Sigmoid colon (tissue), 7 donors: Measurements from ENCODE around the gene CEP162. TPM values are rescaled to one million over a fixed set of nuclear protein-coding genes. Genes with fewer than 3 reads are reported as not detected.
"Not testable (repeated sequence)": the region's sequence is repeated elsewhere in the genome, so short reads cannot be mapped to it uniquely, and the experiment has no call there.

Source experiments
- DNase-seq: peaks from one replicate; pipeline ENCODE4 v3.0.0-alpha.2; 2019
- H3K27ac ChIP-seq, 4 donors: fragments of 200-600 bp; sonication (generic); one replicate each; pipeline ENCODE4 v1.5.1; 2016 to 2019; ENCODE audit warnings: mild to moderate bottlenecking in 1 of 4
- H3K27me3 ChIP-seq, 3 donors: fragments of 200-600 bp; sonication (generic); one replicate each; pipeline ENCODE4 v1.5.1; 2019; ENCODE audit warnings: mild to moderate bottlenecking in 1 of 3
- H3K36me3 ChIP-seq, 4 donors: fragments of 200-600 bp; sonication (generic); one replicate each; pipeline ENCODE4 v1.5.1; 2016 to 2019
- H3K4me1 ChIP-seq, 4 donors: fragments of 200-600 bp; sonication (generic); one replicate each; pipeline ENCODE4 v1.5.1; 2017 to 2019
- H3K4me3 ChIP-seq, 4 donors: fragments of 200-600 bp; sonication (generic); one replicate each; pipeline ENCODE4 v1.5.1; 2017 to 2019; ENCODE audit warnings: mild to moderate bottlenecking in 2 of 4, moderate library complexity in 1 of 4
- H3K9me3 ChIP-seq, 4 donors: fragments of 200-600 bp in 3 of 4; sonication (generic) in 3 of 4; one replicate each; pipeline versions ENCODE4 v1.5.1 to v1.6.1; 2013 to 2019
- EP300 ChIP-seq, 4 donors: sonication (generic); formaldehyde crosslinking; IDR thresholded peaks; one replicate each; pipeline ENCODE4 v1.6.1; 2017; ENCODE audit warnings: antibody characterized with exemption in 4 of 4
- POLR2A ChIP-seq, 2 donors: fragments of 450-650 bp; IDR thresholded peaks; one replicate each; pipeline ENCODE4 v1.6.1; 2016; ENCODE audit warnings: antibody characterized with exemption in 2 of 2, mild to moderate bottlenecking in 2 of 2, moderate library complexity in 2 of 2
- POLR2AphosphoS5 ChIP-seq, 4 donors: sonication (generic); formaldehyde crosslinking; IDR thresholded peaks; one replicate each; pipeline ENCODE4 v1.6.1; 2017; ENCODE audit warnings: antibody characterized with exemption in 4 of 4
- WGBS, 2 donors: extraction: QIAGEN DNeasy Blood & Tissue Kit; methylation state at CpG; one replicate each; pipeline ENCODE4 v1.1.7; 2013; 5-methylcytosine and 5-hydroxymethylcytosine counted together
- intact Hi-C: fragments of 100-400 bp; cut with DNase I; formaldehyde crosslinking; loops from one replicate; pipeline ENCODE4 v1.15.1; 2023
- polyA plus RNA-seq, 3 donors: library from polyadenylated mRNA; stranded (reverse); fragments of 200-250 nt; gene quantifications; one replicate each; pipeline ENCODE4 v1.2.3, GENCODE V29; 2013
- total RNA-seq, 4 donors: library from RNA; depleted of rRNA; stranded (reverse); fragments of >200 nt; gene quantifications; one replicate each; pipeline ENCODE4 v1.1.0, GENCODE V29; 2016
- TF ChIP-seq, protein P1 (sequence below), 4 experiments: fragments of 450-650 bp in 3 of 4; fragments of 200-600 bp in 1 of 4; IDR thresholded peaks; one replicate each; pipeline ENCODE4 v1.5.1; 2016 to 2019; ENCODE audit warnings: antibody characterized with exemption in 4 of 4, mild to moderate bottlenecking in 3 of 4, moderate library complexity in 2 of 4
- donor health status: healthy with polysubstance abuse.
- donor health status: Bipolar disorder and iron deficiency.
- donor health status: healthy.

The CEP162 gene
- total and polyA plus RNA-seq, 7 donors = 1.8 to 18.6 (median 12.4) TPM

GRCh38 chr6:84086545-84087429 is 140.7 kb downstream of the CEP162 start:
- H3K36me3 ChIP-seq = no peaks in the 10 kb centered on the region
- TF ChIP-seq POLR2AphosphoS5 (IDR thresholded peaks at IDR 0.05) (no peak), EP300 (IDR thresholded peaks at IDR 0.05) (no peak), POLR2A (IDR thresholded peaks at IDR 0.05) (no peak)
- TF ChIP-seq, protein P1, sequence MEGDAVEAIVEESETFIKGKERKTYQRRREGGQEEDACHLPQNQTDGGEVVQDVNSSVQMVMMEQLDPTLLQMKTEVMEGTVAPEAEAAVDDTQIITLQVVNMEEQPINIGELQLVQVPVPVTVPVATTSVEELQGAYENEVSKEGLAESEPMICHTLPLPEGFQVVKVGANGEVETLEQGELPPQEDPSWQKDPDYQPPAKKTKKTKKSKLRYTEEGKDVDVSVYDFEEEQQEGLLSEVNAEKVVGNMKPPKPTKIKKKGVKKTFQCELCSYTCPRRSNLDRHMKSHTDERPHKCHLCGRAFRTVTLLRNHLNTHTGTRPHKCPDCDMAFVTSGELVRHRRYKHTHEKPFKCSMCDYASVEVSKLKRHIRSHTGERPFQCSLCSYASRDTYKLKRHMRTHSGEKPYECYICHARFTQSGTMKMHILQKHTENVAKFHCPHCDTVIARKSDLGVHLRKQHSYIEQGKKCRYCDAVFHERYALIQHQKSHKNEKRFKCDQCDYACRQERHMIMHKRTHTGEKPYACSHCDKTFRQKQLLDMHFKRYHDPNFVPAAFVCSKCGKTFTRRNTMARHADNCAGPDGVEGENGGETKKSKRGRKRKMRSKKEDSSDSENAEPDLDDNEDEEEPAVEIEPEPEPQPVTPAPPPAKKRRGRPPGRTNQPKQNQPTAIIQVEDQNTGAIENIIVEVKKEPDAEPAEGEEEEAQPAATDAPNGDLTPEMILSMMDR (IDR thresholded peaks at IDR 0.05) = no peak
- H3K4me1 ChIP-seq = no peaks in the 10 kb centered on the region
- H3K27me3 ChIP-seq = no peaks in the 10 kb centered on the region
- 42 to 69% methylated on average over 6 of the region's 6 CpGs for WGBS, 2 donors
- no peaks in the 10 kb centered on the region for H3K9me3 ChIP-seq
- no peak overlapping the region for H3K4me3 ChIP-seq
- no peak overlapping the region for H3K27ac ChIP-seq
- DNase-seq = no peak
- intact Hi-C loops = no loop called here

GRCh38 chr6:84086056-84086455 is 141.4 kb downstream of the CEP162 start:
- Histone ChIP-seq H3K4me3 (no peak overlapping the region), H3K9me3 (no peaks in the 10 kb centered on the region), H3K4me1 (no peaks in the 10 kb centered on the region), H3K27me3 (no peaks in the 10 kb centered on the region), H3K36me3 (no peaks in the 10 kb centered on the region), H3K27ac (no peak overlapping the region)
- intact Hi-C loops = no loop called here
- WGBS, 2 donors = 91 to 94% methylated on average over 1 of the region's 1 CpG
- DNase-seq = no peak
- TF ChIP-seq EP300 (IDR thresholded peaks at IDR 0.05) (no peak), POLR2A (IDR thresholded peaks at IDR 0.05) (no peak), POLR2AphosphoS5 (IDR thresholded peaks at IDR 0.05) (no peak)
- TF ChIP-seq, protein P1 (IDR thresholded peaks at IDR 0.05) = no peak

DNA sequence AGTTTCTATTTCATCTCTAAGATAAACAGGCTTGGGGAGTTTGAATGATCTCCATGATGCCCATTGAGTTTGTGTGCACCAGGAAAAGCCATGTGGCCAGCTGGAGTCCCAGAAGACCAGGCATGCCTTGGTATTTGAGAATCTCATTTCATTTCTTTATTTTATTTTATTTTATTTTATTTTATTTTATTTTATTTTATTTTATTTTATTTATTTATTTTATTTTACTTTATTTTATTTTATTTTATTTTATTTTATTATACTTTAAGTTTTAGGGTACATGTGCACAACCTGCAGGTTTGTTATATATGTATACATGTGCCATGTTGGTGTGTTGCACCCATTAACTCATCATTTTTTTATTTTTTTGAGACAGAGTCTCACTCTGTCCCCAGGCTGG is 142.7 kb downstream of the CEP162 start:
- intact Hi-C loops = not testable (repeated sequence)

GRCh38 chr6:84082689-84083265 is 144.7 kb downstream of the CEP162 start:
- Histone ChIP-seq H3K27ac (no peak overlapping the region), H3K27me3 (no peaks in the 10 kb centered on the region), H3K4me3 (no peak overlapping the region), H3K4me1 (no peaks in the 10 kb centered on the region), H3K9me3 (no peaks in the 10 kb centered on the region), H3K36me3 (no peaks in the 10 kb centered on the region)
- WGBS, 2 donors = 82 to 83% methylated on average over 11 of the region's 11 CpGs
- no peak for DNase-seq
- intact Hi-C loops = no loop called here
- TF ChIP-seq POLR2A (IDR thresholded peaks at IDR 0.05) (no peak), EP300 (IDR thresholded peaks at IDR 0.05) (no peak), POLR2AphosphoS5 (IDR thresholded peaks at IDR 0.05) (no peak)
- TF ChIP-seq, protein P1 (IDR thresholded peaks at IDR 0.05) = no peak

More for the DNA sequence above, 142.7 kb downstream of the CEP162 start:
- H3K27ac ChIP-seq, H3K4me3 ChIP-seq, H3K27me3 ChIP-seq, DNase-seq, H3K9me3 ChIP-seq, H3K36me3 ChIP-seq, H3K4me1 ChIP-seq: not testable (repeated sequence)

DNA sequence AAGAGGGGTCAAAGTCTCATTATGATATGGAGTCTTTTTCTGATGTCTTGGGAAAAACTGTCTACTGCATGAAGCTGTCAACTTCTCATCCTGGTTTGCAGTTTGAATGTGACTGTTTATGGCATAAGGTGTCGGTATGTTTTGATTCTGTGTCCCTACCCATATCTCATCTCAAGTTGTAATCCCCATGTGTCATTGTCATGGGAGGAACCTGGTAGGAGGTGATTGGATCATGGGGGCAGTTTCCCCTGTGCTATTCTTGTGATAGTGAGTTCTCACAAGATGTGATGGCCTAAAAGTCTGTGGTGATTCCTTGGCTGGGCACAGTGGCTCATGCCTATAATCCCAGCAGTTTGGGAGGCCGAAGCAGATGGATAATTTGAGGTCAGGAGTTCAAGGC is 146.2 kb downstream of the CEP162 start:
- WGBS, 2 donors = 78 to 87% methylated on average over 2 of the region's 2 CpGs
- intact Hi-C loops = no loop called here
- H3K4me1 ChIP-seq = no peaks in the 10 kb centered on the region

More for the DNA sequence above, 146.2 kb downstream of the CEP162 start:
- H3K36me3 ChIP-seq = no peaks in the 10 kb centered on the region
- DNase-seq = no peak
- H3K9me3 ChIP-seq = no peaks in the 10 kb centered on the region
- TF ChIP-seq, protein P1 (IDR thresholded peaks at IDR 0.05) = no peak
- TF ChIP-seq POLR2A (IDR thresholded peaks at IDR 0.05) (no peak), EP300 (IDR thresholded peaks at IDR 0.05) (no peak), POLR2AphosphoS5 (IDR thresholded peaks at IDR 0.05) (no peak)
- H3K27ac ChIP-seq = no peak overlapping the region
- H3K4me3 ChIP-seq = no peak overlapping the region
- H3K27me3 ChIP-seq = no peaks in the 10 kb centered on the region
